B cell (primary cell): ENCODE results near the gene RIN3.

ENCODE experiments used
- CTCF ChIP-seq: fragments of 200-600 bp; IDR thresholded peaks from one replicate; pipeline ENCODE4 v1.8.0; 2022; ENCODE audit warnings: antibody characterized with exemption, mild to moderate bottlenecking
- EZH2 ChIP-seq: IDR thresholded peaks from 2 replicates; pipeline ENCODE4 v1.6.1; 2012; ENCODE audit warnings: borderline replicate concordance, low read depth, mild to moderate bottlenecking, moderate library complexity, low read length; ENCODE audit not compliant: insufficient read depth, poor library complexity, severe bottlenecking

- TF ChIP-seq CTCF (no peak), EZH2 (no peak)
These were observed 132.4 kb downstream of the RIN3 start for GRCh38 chr14:92645841-92646478.
